NCI-H774 (cell line): ENCODE results near the gene RPS26.
"Not testable (repeated sequence)": the region's sequence is repeated elsewhere in the genome, so short reads cannot be mapped to it uniquely, and the experiment has no call there.

Experiments
- DNase-seq: peaks from one replicate; lab custom pipeline; 2025; lab: John Stamatoyannopoulos, UW

The RPS26 gene

GRCh38 chr12:56041552-56042429, at the start of gene RPS26:
Gene RPS26, plus strand, starts transcription at chr12:56041918. Its CDS starts 249 bp downstream, at chr12:56042167.
- DNase-seq, result peak; percentile 99

GRCh38 chr12:55993230-55993853, 48.4 kb upstream of the RPS26 start:
- DNase-seq, result no peak

GRCh38 chr12:55995366-55995765, 46.4 kb upstream of the RPS26 start:
- no peak for DNase-seq

- peak; percentile 63 for DNase-seq
Measured at GRCh38 chr12:55996201-55996714, 45.5 kb upstream of the RPS26 start.

- DNase-seq, result peak; percentile 97
Measured at GRCh38 chr12:55996715-55997534, 44.8 kb upstream of the RPS26 start, which contains the start of gene SUOX. Gene SUOX, plus strand, starts transcription at chr12:55997276. Its CDS starts 4,946 bp downstream, at chr12:56002222.

- DNase-seq, result no peak
Measured at GRCh38 chr12:55997535-55997859, 44.2 kb upstream of the RPS26 start.

- DNase-seq, result not testable (repeated sequence)
Measured at GRCh38 chr12:55999522-55999921, 42.2 kb upstream of the RPS26 start.

GRCh38 chr12:55999999-56000540, 41.6 kb upstream of the RPS26 start:
- DNase-seq, result not testable (repeated sequence)

GRCh38 chr12:56001487-56002100, 40.1 kb upstream of the RPS26 start:
- no peak for DNase-seq

GRCh38 chr12:56003376-56003775, 38.3 kb upstream of the RPS26 start:
- DNase-seq, result not testable (repeated sequence)

- DNase-seq, result no peak
Measured at GRCh38 chr12:56004211-56004610, 37.5 kb upstream of the RPS26 start.

- peak; percentile 84 for DNase-seq
Measured at GRCh38 chr12:56007564-56008559, 33.9 kb upstream of the RPS26 start.

GRCh38 chr12:56010111-56010570, 31.6 kb upstream of the RPS26 start:
- no peak for DNase-seq

- DNase-seq, result no peak
Measured at GRCh38 chr12:56011509-56012090, 30.1 kb upstream of the RPS26 start.

GRCh38 chr12:56013482-56013881, 28.2 kb upstream of the RPS26 start:
- DNase-seq, result no peak

- DNase-seq, result peak; percentile 39
Measured at GRCh38 chr12:56014205-56014604, 27.5 kb upstream of the RPS26 start.

GRCh38 chr12:56017181-56017580, 24.5 kb upstream of the RPS26 start:
- no peak for DNase-seq

GRCh38 chr12:56018356-56018755, 23.4 kb upstream of the RPS26 start:
- DNase-seq, result no peak

- no peak for DNase-seq
Measured at GRCh38 chr12:56020423-56021184, 21.1 kb upstream of the RPS26 start, which contains the start of gene IKZF4. Gene IKZF4, plus strand, starts transcription at chr12:56021043. Its CDS starts 451 bp downstream, at chr12:56021494.
